ENCODE measurements around the gene DOCK11.

DOCK11 gene

DNA sequence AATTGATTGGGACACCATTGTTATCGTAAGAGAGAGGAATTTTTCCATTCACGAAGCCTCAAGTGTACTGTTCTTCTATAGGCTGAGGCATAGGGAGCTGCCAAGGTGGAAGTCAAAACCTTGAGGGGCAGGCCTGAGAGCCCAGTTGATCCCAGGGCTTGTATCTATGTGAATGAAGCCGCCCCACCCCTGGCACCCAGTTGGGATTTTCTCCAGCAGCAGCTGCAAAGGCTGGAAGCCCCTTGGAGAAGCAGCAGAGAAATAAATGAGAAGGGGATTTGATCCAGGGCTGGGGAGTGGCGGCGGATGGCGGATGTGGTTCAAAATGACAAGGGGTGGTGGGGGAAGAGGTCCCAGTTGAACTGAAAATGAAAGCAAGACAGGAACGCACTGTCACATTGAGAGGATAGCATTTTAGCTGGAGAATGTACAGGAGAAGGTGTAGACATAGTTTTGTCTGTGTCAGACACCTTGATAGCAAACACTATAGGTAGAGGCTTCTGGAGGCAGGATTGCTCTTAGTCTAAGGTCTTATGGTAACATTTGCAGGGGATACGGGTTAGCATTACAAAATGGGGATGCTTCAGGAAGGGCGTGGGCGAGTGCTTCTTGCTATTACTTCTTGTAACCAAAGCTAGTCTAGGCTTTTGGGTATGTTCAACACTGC lies 32.6 kb downstream of the DOCK11 start:
- FAIRE-seq = no peak
- DNase-seq (ENCODE audit: insufficient read length, low spot score) = no peak

DNA sequence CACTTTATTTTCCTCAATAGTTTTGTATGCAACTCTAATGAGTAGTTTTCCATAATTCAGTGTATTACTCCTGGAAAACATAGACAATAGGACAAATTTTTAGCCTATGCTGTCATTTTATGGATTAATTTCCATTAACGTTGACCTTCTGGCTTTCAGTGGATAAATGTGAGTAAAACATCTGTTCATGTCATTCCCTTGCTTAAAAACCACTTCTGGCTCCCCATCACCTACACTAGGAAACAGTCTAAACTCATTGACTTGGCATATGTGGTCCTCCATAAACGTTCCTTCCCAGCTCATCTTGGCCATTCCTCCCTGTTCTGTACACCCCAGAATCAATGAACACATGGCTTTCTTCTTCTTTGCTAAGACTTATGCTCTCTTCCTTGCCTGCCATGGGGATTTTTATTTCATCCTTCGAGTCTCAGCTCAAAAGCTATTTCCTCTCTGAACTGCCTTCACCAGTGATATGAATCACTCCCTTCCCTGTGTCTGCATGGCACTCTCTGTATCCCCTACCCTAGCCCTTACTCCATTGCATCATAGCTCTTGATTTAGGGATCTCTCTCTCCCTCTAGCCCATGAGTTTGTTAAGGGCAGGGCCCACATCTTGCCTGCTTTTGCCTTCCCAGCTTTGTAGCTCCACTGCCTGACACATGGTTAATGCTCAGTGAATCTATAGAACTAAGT lies 34.8 kb downstream of the DOCK11 start:
- DNase-seq (ENCODE audit: insufficient read length, low spot score) (no peak), FAIRE-seq (no peak)

DNA sequence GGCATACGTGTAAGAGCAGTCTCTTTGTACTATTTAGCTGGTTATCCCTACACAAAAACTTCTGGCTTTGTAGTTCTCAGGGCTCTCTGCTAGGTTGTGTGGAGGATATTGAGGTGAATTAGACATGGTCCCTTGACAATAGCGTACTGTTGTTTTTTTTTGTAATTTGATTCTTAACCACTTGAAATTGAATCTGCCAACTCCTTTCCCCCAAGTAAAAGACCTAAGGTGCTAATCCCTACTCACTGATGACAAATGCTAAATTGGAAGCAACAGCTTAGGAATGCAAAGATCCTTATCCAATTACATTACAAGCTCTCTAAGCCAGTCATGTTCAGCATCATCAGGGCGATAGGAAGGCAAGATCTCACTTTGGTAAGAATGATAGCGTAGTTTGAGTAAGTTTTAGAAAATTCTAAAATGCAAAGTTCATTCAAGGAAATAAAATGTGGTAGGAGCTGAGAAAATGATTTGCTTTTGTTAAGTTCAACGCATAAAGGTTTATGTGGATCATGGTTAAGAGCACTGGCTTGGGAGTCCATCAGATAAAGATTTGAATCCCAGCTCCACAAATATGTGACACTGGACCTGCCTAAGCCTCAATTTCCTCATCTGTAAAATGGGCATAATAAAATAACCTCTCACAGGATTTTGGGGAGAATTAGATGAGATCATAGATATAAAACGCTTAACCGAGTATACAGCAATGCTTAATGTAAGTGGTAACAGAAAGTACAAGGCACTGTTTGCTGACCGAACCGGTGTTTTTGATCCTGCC lies 39.3 kb downstream of the DOCK11 start:
- FAIRE-seq (no peak), DNase-seq (ENCODE audit: insufficient read length, low spot score) (no peak)

- DNase-seq (ENCODE audit: insufficient read length, low spot score) (no peak), FAIRE-seq (no peak)
Observed at GRCh38 chrX:118536204-118536603, 40.6 kb downstream of the DOCK11 start.

DNA sequence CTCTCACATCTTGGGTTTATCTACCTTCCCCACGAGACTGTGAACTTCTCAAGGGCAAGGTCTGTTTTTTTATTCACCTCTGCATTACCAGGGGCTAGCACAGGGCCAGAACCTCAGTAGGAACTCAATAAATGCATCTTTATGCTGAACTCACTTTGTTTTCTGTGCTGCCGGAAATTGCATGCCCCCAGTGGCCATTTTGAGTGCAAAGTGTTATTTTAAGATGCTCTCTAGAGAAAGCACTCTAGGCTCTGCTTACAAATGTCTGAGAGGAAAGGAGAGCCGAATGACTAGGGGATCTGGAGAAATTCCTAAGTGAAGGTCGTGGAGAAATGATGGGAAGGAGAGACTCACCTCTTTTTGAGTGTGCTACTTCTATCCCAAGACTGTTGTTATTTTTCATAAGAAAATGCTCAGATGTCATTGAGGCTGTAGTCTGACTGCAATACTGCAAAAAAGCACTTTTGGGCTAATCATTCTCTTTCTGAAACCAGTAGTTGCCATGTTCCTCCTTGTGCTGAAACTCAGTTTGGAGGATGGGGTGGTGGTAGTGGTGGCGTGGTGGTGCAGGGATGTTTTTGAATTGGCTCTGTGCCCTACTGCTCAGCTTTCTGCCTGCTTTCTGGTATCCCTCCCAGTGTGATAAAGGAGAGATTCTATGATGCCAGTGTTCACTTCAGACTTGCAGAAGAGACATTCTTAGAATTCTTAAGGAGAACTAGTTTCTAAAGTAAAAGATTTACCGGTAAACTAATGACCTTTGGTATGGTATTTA lies 41.3 kb downstream of the DOCK11 start:
- DNase-seq (ENCODE audit: insufficient read length, low spot score) (no peak), FAIRE-seq (no peak)

GRCh38 chrX:118538386-118538785 lies 42.8 kb downstream of the DOCK11 start:
- no peak for FAIRE-seq
- no peak for DNase-seq (ENCODE audit: insufficient read length, low spot score)

DNA sequence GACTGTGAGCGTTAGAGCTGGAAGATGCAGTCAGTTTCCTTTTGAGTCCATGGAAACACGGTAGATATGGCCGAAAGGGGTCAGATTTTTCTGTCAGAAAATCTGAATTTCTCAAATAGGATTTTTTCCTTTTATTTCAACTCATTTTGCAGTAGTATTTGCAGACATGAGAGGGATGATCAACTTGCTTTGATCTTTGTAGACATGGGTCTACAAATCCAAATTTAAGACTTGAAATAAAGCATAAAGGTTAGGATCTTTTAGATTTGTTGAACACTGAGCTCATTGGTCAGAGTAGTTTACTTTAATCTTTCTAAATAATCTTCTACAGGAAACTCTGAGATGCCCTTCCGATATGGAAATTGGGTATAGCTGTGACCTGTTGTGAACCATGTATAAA lies 44.7 kb downstream of the DOCK11 start:
- no peak for DNase-seq (ENCODE audit: insufficient read length, low spot score)
- no peak for FAIRE-seq

- FAIRE-seq = no peak
Observed at GRCh38 chrX:118541482-118541881, 45.9 kb downstream of the DOCK11 start.

DNA sequence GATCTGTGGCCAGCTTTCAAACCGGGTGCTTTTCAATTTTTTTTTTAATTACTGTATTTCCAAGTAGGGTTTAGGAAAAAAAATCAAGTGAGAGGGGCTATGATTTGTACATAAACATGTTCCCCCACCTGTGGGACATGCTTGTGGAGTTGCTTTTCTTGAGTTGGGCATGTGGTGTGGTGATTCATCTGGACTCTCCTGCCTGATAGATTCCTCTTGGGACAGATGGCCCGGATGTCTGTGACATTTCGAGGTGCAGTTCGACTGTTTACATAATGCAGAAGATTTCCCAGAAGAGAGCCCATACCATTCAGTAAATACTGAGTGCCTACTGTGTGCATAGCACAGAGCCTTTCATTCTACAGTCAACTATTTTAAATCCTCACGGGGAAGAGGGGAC lies 49.9 kb downstream of the DOCK11 start:
- no peak for DNase-seq (ENCODE audit: insufficient read length, low spot score)
- no peak for FAIRE-seq

More at GRCh38 chrX:118541482-118541881, 45.9 kb downstream of the DOCK11 start:
- DNase-seq (ENCODE audit: insufficient read length, low spot score) = no peak

DNA sequence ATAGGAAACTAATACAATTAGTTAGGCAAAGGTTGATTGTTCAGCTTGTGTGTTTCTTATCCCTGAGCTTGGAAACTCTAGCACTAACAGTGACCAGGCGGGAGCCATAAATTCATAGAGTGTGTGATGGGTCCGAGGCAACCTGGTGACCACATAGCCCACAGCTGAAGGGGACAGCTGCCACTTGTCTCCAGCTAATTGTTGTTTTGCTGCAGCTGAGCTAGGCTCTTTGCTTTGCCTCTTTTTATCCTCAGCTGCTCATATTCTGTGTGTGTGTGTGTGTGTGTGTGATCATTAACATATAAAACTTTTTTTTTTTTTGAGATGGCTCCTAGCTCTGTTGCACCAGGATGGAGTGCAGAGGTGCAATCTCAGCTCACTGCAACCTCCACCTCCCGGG lies 53.2 kb downstream of the DOCK11 start:
- FAIRE-seq (no peak), DNase-seq (ENCODE audit: insufficient read length, low spot score) (no peak)

DNA sequence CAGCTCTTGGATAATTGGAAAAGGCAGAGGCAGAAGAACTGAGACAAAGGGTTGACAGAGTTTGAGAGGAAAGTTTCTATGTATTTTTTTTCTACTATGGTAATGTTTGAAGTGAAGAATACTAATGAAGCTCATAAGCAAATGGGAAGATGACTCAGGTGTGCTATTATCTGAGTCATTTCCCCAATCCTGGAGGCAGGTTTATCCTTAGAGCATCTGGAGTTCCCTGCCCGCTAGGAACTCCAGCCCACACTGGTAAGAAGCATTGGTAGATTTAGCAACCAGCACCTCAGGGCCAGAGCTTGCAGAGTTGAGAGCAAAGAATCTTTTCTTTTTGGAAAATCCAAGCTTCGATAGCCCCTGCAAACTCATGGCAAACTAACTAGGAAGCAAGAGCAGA lies 55.2 kb downstream of the DOCK11 start:
- DNase-seq (ENCODE audit: insufficient read length, low spot score) = no peak
- no peak for FAIRE-seq

DNA sequence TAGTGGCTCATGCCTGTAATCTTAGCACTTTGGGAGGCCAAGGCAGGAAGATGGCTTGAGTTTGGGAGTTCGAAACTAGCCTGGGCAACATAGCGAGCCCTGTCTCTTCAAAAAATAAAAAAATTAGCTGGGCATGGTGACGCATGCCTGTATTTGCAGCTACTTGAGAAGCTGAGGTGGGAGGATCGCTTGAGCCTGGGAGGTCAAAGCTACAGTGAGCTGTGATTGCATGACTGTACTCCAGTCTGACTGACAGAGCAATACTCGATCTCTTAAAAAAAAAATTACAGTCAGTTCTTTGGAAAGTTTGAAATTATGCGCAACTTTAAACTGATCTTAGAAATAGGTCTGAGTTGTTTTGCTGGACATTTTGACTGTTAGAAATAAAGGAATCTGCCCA lies 55.8 kb downstream of the DOCK11 start:
- DNase-seq (ENCODE audit: insufficient read length, low spot score) (no peak), FAIRE-seq (no peak)

- DNase-seq (ENCODE audit: insufficient read length, low spot score) (no peak), FAIRE-seq (no peak)
Observed at GRCh38 chrX:118552121-118552900, 56.7 kb downstream of the DOCK11 start.

DNA sequence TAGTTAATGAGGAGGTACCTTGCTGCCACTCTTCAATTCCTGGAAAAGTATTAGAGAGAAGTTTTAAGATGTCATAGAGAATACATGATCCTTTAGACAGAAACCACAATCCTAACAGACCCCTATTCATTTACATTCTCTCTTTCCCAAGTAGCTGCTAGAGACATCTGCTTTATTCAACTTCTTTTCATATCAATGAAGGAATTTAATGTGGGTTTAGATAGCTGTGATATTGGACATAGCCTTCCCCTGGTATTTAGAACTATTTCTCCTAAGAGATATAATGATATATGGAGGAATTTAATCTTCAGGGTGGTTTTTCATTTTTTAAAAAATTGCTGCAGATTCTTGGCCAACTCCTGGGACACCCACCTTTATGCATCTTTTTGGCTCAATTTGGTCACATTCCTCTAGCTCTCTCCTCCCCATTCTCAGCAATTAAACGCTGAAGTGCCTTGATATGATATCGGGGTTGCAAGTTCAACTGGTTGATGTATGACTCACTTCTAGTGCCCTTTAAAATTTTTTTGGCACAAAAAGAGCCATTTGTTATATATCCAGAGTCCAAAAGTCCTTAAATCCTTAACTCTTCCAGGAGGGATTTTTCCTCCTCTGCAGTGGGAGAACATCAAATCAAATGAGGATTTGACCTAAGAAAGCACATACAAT lies 57.6 kb downstream of the DOCK11 start:
- DNase-seq (ENCODE audit: insufficient read length, low spot score) (no peak), FAIRE-seq (no peak)

GRCh38 chrX:118554511-118554910 lies 58.9 kb downstream of the DOCK11 start:
- no peak for FAIRE-seq

GRCh38 chrX:118558926-118559325 lies 63.3 kb downstream of the DOCK11 start:
- FAIRE-seq (no peak), DNase-seq (ENCODE audit: insufficient read length, low spot score) (no peak)

More at GRCh38 chrX:118554511-118554910, 58.9 kb downstream of the DOCK11 start:
- DNase-seq (ENCODE audit: insufficient read length, low spot score) = no peak

DNA sequence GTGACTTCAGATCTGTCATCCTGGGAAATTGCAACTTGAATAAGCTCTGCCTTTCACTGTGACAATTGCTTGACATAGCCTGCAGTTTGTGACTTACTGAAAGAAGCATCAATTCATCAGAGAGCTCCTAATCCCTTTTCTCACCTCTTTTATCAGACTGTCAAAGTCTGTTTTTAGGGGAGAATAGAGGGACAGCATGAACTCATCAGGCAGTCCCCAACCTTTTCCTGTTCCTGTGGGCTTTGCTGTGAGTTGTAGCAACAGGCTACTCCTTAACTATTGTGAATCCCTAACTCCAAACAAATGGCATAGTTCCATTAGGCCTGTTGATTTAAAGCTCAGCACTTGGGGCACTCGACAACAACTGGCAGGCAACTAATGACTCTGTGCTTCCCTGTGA lies 64.9 kb downstream of the DOCK11 start:
- DNase-seq (ENCODE audit: insufficient read length, low spot score) (no peak), FAIRE-seq (no peak)

- FAIRE-seq (no peak), DNase-seq (ENCODE audit: insufficient read length, low spot score) (no peak)
Observed at GRCh38 chrX:118562582-118563164, 67.1 kb downstream of the DOCK11 start.

DNA sequence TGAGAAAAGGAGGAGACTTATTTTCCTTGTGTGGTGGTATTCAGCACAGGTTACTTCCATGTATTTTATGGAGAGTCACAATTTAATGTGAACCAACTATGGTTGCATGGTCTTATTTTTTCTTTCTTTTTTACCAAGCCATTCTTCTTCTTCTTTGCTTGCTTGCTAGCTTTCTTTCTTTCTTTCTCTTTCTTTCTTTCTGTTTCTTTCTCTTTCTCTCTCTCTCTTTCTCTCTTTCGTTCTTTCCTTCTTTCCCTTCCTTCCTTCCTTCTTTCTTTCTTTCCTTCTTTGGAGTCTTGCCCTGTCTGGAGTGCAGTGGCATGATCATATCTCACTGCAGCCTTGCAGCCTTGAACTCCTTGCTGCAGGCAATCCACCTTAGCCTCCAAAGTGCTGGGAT lies 68.9 kb downstream of the DOCK11 start:
- no peak for FAIRE-seq
- DNase-seq (ENCODE audit: insufficient read length, low spot score) = no peak

All from HTR-8/SVneo (cell line).